Middle frontal gyrus (tissue), 1 donor: Measurements from ENCODE around the gene FAM53B.

Source experiments
- DNase-seq: peaks from one replicate; pipeline ENCODE4 v3.0.0-alpha.2; 2015; ENCODE audit warnings: low spot score; ENCODE audit errors: extremely low spot score

Gene FAM53B

GRCh38 chr10:124697837-124698544, 46.2 kb downstream of the FAM53B start:
- no peak for DNase-seq

- no peak for DNase-seq
These were observed 46.7 kb downstream of the FAM53B start for GRCh38 chr10:124697443-124697836.

GRCh38 chr10:124696446-124697392, 47.5 kb downstream of the FAM53B start:
- DNase-seq, result no peak

- no peak for DNase-seq
These were observed 48.9 kb downstream of the FAM53B start for GRCh38 chr10:124695259-124695658.

GRCh38 chr10:124694481-124695220, 49.5 kb downstream of the FAM53B start:
- DNase-seq, result no peak

- DNase-seq, result no peak
These were observed 50.3 kb downstream of the FAM53B start for GRCh38 chr10:124693801-124694416.

GRCh38 chr10:124693396-124693795, 50.8 kb downstream of the FAM53B start:
- DNase-seq, result no peak

GRCh38 chr10:124692100-124692446, 52.1 kb downstream of the FAM53B start:
- DNase-seq, result no peak

- no peak for DNase-seq
These were observed 52.6 kb downstream of the FAM53B start for GRCh38 chr10:124691421-124692099.

GRCh38 chr10:124691002-124691401, 53.2 kb downstream of the FAM53B start:
- DNase-seq, result no peak

GRCh38 chr10:124689911-124690498, 54.2 kb downstream of the FAM53B start:
- DNase-seq, result no peak

- no peak for DNase-seq
These were observed 55.1 kb downstream of the FAM53B start for GRCh38 chr10:124688889-124689670.

- no peak for DNase-seq
These were observed 55.8 kb downstream of the FAM53B start for GRCh38 chr10:124688386-124688785.

- peak; percentile 86 for DNase-seq
These were observed 57.3 kb downstream of the FAM53B start for GRCh38 chr10:124686707-124687376.

- DNase-seq, result no peak
These were observed 58.9 kb downstream of the FAM53B start for GRCh38 chr10:124685261-124685660.

- DNase-seq, result no peak
These were observed 60.4 kb downstream of the FAM53B start for GRCh38 chr10:124683814-124684213.

GRCh38 chr10:124681626-124682552, 62.3 kb downstream of the FAM53B start:
- DNase-seq, result no peak

- DNase-seq, result no peak
These were observed 63.1 kb downstream of the FAM53B start for GRCh38 chr10:124681091-124681490.
